ENCODE results near the gene C10orf105.

- TF ChIP-seq, protein P1, sequence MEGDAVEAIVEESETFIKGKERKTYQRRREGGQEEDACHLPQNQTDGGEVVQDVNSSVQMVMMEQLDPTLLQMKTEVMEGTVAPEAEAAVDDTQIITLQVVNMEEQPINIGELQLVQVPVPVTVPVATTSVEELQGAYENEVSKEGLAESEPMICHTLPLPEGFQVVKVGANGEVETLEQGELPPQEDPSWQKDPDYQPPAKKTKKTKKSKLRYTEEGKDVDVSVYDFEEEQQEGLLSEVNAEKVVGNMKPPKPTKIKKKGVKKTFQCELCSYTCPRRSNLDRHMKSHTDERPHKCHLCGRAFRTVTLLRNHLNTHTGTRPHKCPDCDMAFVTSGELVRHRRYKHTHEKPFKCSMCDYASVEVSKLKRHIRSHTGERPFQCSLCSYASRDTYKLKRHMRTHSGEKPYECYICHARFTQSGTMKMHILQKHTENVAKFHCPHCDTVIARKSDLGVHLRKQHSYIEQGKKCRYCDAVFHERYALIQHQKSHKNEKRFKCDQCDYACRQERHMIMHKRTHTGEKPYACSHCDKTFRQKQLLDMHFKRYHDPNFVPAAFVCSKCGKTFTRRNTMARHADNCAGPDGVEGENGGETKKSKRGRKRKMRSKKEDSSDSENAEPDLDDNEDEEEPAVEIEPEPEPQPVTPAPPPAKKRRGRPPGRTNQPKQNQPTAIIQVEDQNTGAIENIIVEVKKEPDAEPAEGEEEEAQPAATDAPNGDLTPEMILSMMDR (optimal IDR thresholded peaks at IDR 0.05 in 1 of 3, IDR thresholded peaks at IDR 0.05 in 1 of 3, conservative IDR thresholded peaks at IDR 0.05 in 1 of 3; ENCODE audit: extremely low read depth in 1 of 3, insufficient read depth in 2 of 3, low read length in 3 of 3), result no peak
- no peak for TF ChIP-seq EZH2 (IDR thresholded peaks at IDR 0.05; ENCODE audit: low read length)
These were observed 5.0 kb downstream of the C10orf105 start for GRCh38 chr10:71714592-71714991.

All from keratinocyte (primary cell).